HL-60 (cell line): ENCODE results near the gene SRGAP2B.
"Not testable (repeated sequence)": the region's sequence is repeated elsewhere in the genome, so short reads cannot be mapped to it uniquely, and the experiment has no call there.

ENCODE experiments used
- CTCF ChIP-seq: IDR thresholded peaks from one replicate; pipeline ENCODE4 v1.5.1; 2011; ENCODE audit warnings: low read length, control low read depth, inconsistent platforms; ENCODE audit not compliant: insufficient read depth
- POLR2AphosphoS5 ChIP-seq: IDR thresholded peaks from 2 replicates; pipeline ENCODE4 v1.6.1; 2012; ENCODE audit warnings: low read depth
- REST ChIP-seq: IDR thresholded peaks from 2 replicates; pipeline ENCODE4 v1.6.1; 2012; ENCODE audit warnings: low read depth; ENCODE audit not compliant: insufficient replicate concordance

- TF ChIP-seq REST, CTCF, POLR2AphosphoS5: not testable (repeated sequence)
Measured at GRCh38 chr1:145025286-145025685, 69.8 kb downstream of the SRGAP2B start.
